ENCODE data around the gene MCRS1. TPM values are rescaled to one million over a fixed set of nuclear protein-coding genes. Genes with fewer than 3 reads are reported as not detected.

Gene MCRS1
- total RNA-seq, 2 donors from 2014 or later: 54.1 to 87.0 TPM

DNA sequence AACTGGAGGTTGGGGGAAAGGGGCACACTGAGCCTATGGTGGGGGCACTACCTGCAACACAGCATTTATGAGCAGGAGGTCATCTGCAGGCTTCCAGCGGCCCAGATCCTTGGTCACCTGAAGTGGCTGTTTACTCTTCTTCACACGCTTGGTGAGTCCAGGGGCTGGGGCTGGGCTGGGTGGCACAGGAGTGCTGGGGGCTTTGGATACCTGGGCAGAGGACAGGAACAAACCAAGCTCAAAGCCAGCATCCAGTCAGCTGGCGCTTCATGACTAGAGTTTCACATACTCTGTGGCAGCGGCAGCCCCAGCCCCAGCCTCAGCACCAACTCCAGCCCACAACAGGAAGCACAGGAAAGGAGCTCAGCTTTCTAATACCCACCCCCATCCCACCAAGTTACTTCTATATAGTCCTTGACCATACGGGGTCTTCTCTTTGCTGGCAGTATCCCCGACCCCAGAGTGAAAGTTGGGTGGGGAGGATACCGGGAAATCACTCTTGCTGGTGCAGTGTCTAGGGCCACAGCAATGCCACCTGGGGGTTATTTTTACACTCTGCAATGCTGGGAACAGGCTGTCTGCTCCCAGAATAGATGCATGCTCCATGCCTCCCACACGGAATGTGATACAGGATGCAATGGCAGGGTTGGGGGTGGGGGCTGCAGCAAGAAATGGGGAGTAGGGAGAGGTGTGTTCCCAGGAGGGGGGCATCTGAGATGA is 3.1 kb downstream of the MCRS1 start:
- intact Hi-C loops (cut with DNase I): no loop called here
- TF ChIP-seq POLR2A (IDR thresholded peaks at IDR 0.05): no peak
- TF ChIP-seq CTCF (IDR thresholded peaks at IDR 0.05): no peak
- no peak for TF ChIP-seq POLR2AphosphoS5 (IDR thresholded peaks at IDR 0.05)
- WGBS: 88% methylated on average over 8 of the region's 8 CpGs
- Histone ChIP-seq H3K4me1 (replicated peaks) (peaks cover 3% of the 10 kb centered on the region), H3K4me3 (no peak overlapping the region), H3K27ac (no peak overlapping the region), H3K9me3 (no peaks in the 10 kb centered on the region), H3K27me3 (replicated peaks; ENCODE audit: insufficient read depth) (no peaks in the 10 kb centered on the region), H3K36me3 (peaks cover 14 to 28% of the 10 kb centered on the region in 2 donors)
- DNase-seq (ENCODE audit: low spot score): no peak

DNA sequence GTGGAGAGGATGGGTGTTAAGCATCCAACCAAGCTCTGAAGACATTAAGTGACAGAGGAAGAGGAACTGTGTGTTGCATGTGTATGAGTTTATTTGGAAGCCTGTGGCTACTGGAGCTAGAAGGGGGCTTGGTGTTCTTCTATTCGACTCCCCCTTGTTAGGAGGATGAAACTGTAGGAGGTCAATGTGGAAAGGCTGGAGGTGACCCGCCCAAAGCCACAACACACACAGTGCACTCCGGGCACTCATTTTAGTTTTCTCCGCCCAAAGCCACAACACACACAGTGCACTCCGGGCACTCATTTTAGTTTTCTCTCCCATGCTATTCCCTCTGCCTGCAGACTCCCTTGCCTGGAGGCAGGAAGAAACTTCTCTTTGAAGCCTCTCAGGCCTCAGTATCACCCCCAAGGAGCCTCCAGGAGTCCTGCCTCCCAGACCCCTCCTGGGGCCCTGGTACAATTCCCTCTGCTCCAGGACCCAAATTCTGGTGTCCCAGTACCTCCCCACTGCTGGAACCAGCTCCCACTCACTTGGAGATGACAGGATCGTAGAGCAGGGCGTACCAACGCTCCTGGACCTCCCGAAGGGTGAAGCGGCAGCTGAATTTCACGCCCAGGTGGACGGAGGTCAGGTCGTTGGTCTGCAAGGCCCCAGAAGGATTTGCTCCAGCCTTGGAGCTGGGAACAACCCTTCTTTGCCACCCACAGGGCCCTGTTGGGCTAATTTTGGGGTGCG is 3.8 kb downstream of the MCRS1 start:
- intact Hi-C loops (cut with DNase I): no loop called here
- Histone ChIP-seq H3K36me3 (peaks cover 14 to 35% of the 10 kb centered on the region in 2 donors), H3K9me3 (no peaks in the 10 kb centered on the region), H3K4me3 (no peak overlapping the region), H3K4me1 (replicated peaks) (peaks cover 3% of the 10 kb centered on the region), H3K27ac (no peak overlapping the region), H3K27me3 (replicated peaks; ENCODE audit: insufficient read depth) (no peaks in the 10 kb centered on the region)
- no peak for DNase-seq (ENCODE audit: low spot score)
- TF ChIP-seq CTCF (IDR thresholded peaks at IDR 0.05) (no peak), POLR2AphosphoS5 (IDR thresholded peaks at IDR 0.05) (no peak), POLR2A (IDR thresholded peaks at IDR 0.05) (no peak)
- WGBS: 94% methylated on average over 14 of the region's 14 CpGs

- intact Hi-C loops (cut with DNase I): no loop called here
- no peak for DNase-seq (ENCODE audit: low spot score)
- Histone ChIP-seq H3K27me3 (replicated peaks; ENCODE audit: insufficient read depth) (no peaks in the 10 kb centered on the region), H3K4me3 (no peak overlapping the region), H3K27ac (no peak overlapping the region), H3K9me3 (no peaks in the 10 kb centered on the region), H3K4me1 (replicated peaks) (no peaks in the 10 kb centered on the region), H3K36me3 (peaks cover 21 to 37% of the 10 kb centered on the region in 2 donors)
- WGBS: 96% methylated on average over 6 of the region's 6 CpGs
- no peak for TF ChIP-seq CTCF (IDR thresholded peaks at IDR 0.05)
- no peak for TF ChIP-seq POLR2A (IDR thresholded peaks at IDR 0.05)
- no peak for TF ChIP-seq POLR2AphosphoS5 (IDR thresholded peaks at IDR 0.05)
Measured at GRCh38 chr12:49562831-49563230, 5.1 kb downstream of the MCRS1 start.

GRCh38 chr12:49562233-49562632 is 5.7 kb downstream of the MCRS1 start:
- Histone ChIP-seq H3K4me1 (replicated peaks) (no peaks in the 10 kb centered on the region), H3K36me3 (peaks cover 21 to 43% of the 10 kb centered on the region in 2 donors), H3K27ac (no peak overlapping the region), H3K9me3 (no peaks in the 10 kb centered on the region), H3K27me3 (replicated peaks; ENCODE audit: insufficient read depth) (no peaks in the 10 kb centered on the region), H3K4me3 (no peak overlapping the region)
- WGBS: 73% methylated on average over 6 of the region's 6 CpGs
- intact Hi-C loops (cut with DNase I): no loop called here
- DNase-seq (ENCODE audit: low spot score): no peak
- TF ChIP-seq POLR2A (IDR thresholded peaks at IDR 0.05) (no peak), CTCF (IDR thresholded peaks at IDR 0.05) (no peak), POLR2AphosphoS5 (IDR thresholded peaks at IDR 0.05) (no peak)
